ENCODE results near the gene SLC35B1. TPM values are rescaled to one million over a fixed set of nuclear protein-coding genes. Genes with fewer than 3 reads are reported as not detected.
A peak's percentile ranks its signal among the peaks of the same experiment; 100 is the strongest.

Gene SLC35B1
- total and polyA plus RNA-seq, 8 donors, result 48.8 to 74.9 (median 62.0) TPM

GRCh38 chr17:49748223-49748622 lies 40.5 kb upstream of the SLC35B1 start:
- ATAC-seq (no peak), DNase-seq (no peak)
- H3K4me3 ChIP-seq, result no peak overlapping the region
- no peaks in the 10 kb centered on the region for H3K9me3 ChIP-seq
- H3K36me3 ChIP-seq, result no peaks in the 10 kb centered on the region
- peaks cover under 1 to 31% of the 10 kb centered on the region in 2 donors for H3K4me1 ChIP-seq
- intact Hi-C loops (cut with DNase I), result no loop called here
- TF ChIP-seq CTCF (IDR thresholded peaks at IDR 0.05), result no peak
- peak overlapping the region in 1 of 2 donors; percentile 37 for H3K27ac ChIP-seq
- no peaks in the 10 kb centered on the region for H3K27me3 ChIP-seq

- intact Hi-C loops (cut with DNase I), result no loop called here
- no peak for ATAC-seq
- DNase-seq, result no peak
- Histone ChIP-seq H3K36me3 (no peaks in the 10 kb centered on the region), H3K27ac (peak overlapping the region in 1 of 2 donors; percentile 37), H3K4me3 (no peak overlapping the region), H3K4me1 (peaks cover 7 to 36% of the 10 kb centered on the region in 2 donors), H3K9me3 (no peaks in the 10 kb centered on the region), H3K27me3 (no peaks in the 10 kb centered on the region)
- TF ChIP-seq CTCF (IDR thresholded peaks at IDR 0.05), result no peak
Observed at GRCh38 chr17:49747632-49748031, 39.9 kb upstream of the SLC35B1 start.

GRCh38 chr17:49746791-49747490 lies 39.2 kb upstream of the SLC35B1 start:
- Histone ChIP-seq H3K9me3 (no peaks in the 10 kb centered on the region), H3K27me3 (no peaks in the 10 kb centered on the region), H3K36me3 (no peaks in the 10 kb centered on the region), H3K27ac (peak overlapping the region; percentile 26 to 37), H3K4me1 (peaks cover 13 to 43% of the 10 kb centered on the region in 2 donors), H3K4me3 (no peak overlapping the region)
- TF ChIP-seq CTCF (IDR thresholded peaks at IDR 0.05), result no peak
- intact Hi-C loops (cut with DNase I), result no loop called here
- DNase-seq (no peak), ATAC-seq (no peak)

- H3K4me3 ChIP-seq, result no peak overlapping the region
- no peaks in the 10 kb centered on the region for H3K36me3 ChIP-seq
- H3K27ac ChIP-seq, result no peak overlapping the region
- H3K9me3 ChIP-seq, result no peaks in the 10 kb centered on the region
- ATAC-seq, result no peak
- TF ChIP-seq CTCF (IDR thresholded peaks at IDR 0.05), result no peak
- no peaks in the 10 kb centered on the region for H3K27me3 ChIP-seq
- no peak for DNase-seq
- intact Hi-C loops (cut with DNase I), result no loop called here
- peaks cover 28 to 58% of the 10 kb centered on the region in 2 donors for H3K4me1 ChIP-seq
Observed at GRCh38 chr17:49745175-49746139, 37.7 kb upstream of the SLC35B1 start.

GRCh38 chr17:49742166-49742638 lies 34.4 kb upstream of the SLC35B1 start:
- no peak overlapping the region for H3K4me3 ChIP-seq

More at GRCh38 chr17:49742166-49742638, 34.4 kb upstream of the SLC35B1 start:
- DNase-seq (peak in 1 of 4 donors; percentile 34), ATAC-seq (peak; percentile 47)
- no peaks in the 10 kb centered on the region for H3K27me3 ChIP-seq
- peaks cover 30 to 72% of the 10 kb centered on the region in 2 donors for H3K4me1 ChIP-seq
- TF ChIP-seq CTCF (IDR thresholded peaks at IDR 0.05), result no peak
- intact Hi-C loops (cut with DNase I), result no loop called here
- H3K9me3 ChIP-seq, result no peaks in the 10 kb centered on the region
- H3K36me3 ChIP-seq, result no peaks in the 10 kb centered on the region
- peak overlapping the region; percentile 10 to 95 for H3K27ac ChIP-seq

All from left lung (tissue), 10 donors.